Superior temporal gyrus (tissue), 1 donor: ENCODE measurements around the gene PRDX3.
A peak's percentile ranks its signal among the peaks of the same experiment; 100 is the strongest.

Experiments
- DNase-seq: peaks from one replicate; pipeline ENCODE4 v3.0.0-alpha.2; 2016; ENCODE audit errors: extremely low spot score

PRDX3 gene

GRCh38 chr10:119131512-119132240 lies 46.9 kb downstream of the PRDX3 start:
- peak; percentile 58 for DNase-seq

- no peak for DNase-seq
Observed at GRCh38 chr10:119129721-119130120, 48.9 kb downstream of the PRDX3 start.

GRCh38 chr10:119125942-119126341 lies 52.7 kb downstream of the PRDX3 start:
- no peak for DNase-seq

- DNase-seq: no peak
Observed at GRCh38 chr10:119120875-119121274, 57.7 kb downstream of the PRDX3 start.

- DNase-seq: no peak
Observed at GRCh38 chr10:119120413-119120867, 58.2 kb downstream of the PRDX3 start.

- DNase-seq: no peak
Observed at GRCh38 chr10:119119400-119119799, 59.2 kb downstream of the PRDX3 start.

GRCh38 chr10:119118231-119118630 lies 60.4 kb downstream of the PRDX3 start:
- DNase-seq: no peak
